ENCODE results near the gene KLK3.

Gene KLK3

DNA sequence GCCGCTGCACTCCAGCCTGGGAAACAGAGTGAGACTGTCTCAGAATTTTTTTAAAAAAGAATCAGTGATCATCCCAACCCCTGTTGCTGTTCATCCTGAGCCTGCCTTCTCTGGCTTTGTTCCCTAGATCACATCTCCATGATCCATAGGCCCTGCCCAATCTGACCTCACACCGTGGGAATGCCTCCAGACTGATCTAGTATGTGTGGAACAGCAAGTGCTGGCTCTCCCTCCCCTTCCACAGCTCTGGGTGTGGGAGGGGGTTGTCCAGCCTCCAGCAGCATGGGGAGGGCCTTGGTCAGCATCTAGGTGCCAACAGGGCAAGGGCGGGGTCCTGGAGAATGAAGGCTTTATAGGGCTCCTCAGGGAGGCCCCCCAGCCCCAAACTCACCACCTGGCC, 18.3 kb downstream of the KLK3 start, which contains the start of gene KLK2:
Gene KLK2, plus strand, starts transcription at position 384 of the 400 bp plus-strand sequence. CDS start 35 bp downstream, outside the sequence.
- H3K27ac ChIP-seq: peak within 1 kb of the TSS; percentile 100
- TF ChIP-seq, protein P1, sequence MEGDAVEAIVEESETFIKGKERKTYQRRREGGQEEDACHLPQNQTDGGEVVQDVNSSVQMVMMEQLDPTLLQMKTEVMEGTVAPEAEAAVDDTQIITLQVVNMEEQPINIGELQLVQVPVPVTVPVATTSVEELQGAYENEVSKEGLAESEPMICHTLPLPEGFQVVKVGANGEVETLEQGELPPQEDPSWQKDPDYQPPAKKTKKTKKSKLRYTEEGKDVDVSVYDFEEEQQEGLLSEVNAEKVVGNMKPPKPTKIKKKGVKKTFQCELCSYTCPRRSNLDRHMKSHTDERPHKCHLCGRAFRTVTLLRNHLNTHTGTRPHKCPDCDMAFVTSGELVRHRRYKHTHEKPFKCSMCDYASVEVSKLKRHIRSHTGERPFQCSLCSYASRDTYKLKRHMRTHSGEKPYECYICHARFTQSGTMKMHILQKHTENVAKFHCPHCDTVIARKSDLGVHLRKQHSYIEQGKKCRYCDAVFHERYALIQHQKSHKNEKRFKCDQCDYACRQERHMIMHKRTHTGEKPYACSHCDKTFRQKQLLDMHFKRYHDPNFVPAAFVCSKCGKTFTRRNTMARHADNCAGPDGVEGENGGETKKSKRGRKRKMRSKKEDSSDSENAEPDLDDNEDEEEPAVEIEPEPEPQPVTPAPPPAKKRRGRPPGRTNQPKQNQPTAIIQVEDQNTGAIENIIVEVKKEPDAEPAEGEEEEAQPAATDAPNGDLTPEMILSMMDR (conservative IDR thresholded peaks at IDR 0.05): no peak

GRCh38 chr19:50874211-50874610, 19.5 kb downstream of the KLK3 start:
- TF ChIP-seq, protein P1 (conservative IDR thresholded peaks at IDR 0.05): no peak
- peak overlapping the region; percentile 100 for H3K27ac ChIP-seq

- H3K27ac ChIP-seq: peak overlapping the region; percentile 100
- TF ChIP-seq, protein P1 (conservative IDR thresholded peaks at IDR 0.05): no peak
Observed at GRCh38 chr19:50875795-50876422, 21.2 kb downstream of the KLK3 start.

- H3K27ac ChIP-seq: peak overlapping the region; percentile 100
- TF ChIP-seq, protein P1 (conservative IDR thresholded peaks at IDR 0.05): no peak
Observed at GRCh38 chr19:50876456-50876855, 21.7 kb downstream of the KLK3 start.

DNA sequence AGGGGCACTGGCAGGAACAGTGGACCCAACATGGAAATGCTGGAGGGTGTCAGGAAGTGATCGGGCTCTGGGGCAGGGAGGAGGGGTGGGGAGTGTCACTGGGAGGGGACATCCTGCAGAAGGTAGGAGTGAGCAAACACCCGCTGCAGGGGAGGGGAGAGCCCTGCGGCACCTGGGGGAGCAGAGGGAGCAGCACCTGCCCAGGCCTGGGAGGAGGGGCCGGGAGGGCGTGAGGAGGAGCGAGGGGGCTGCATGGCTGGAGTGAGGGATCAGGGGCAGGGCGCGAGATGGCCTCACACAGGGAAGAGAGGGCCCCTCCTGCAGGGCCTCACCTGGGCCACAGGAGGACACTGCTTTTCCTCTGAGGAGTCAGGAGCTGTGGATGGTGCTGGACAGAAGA, 22.6 kb downstream of the KLK3 start:
- peak overlapping the region; percentile 100 for H3K27ac ChIP-seq
- TF ChIP-seq, protein P1 (conservative IDR thresholded peaks at IDR 0.05): peak; percentile 27; the same call in 1 of the 2 replicates

DNA sequence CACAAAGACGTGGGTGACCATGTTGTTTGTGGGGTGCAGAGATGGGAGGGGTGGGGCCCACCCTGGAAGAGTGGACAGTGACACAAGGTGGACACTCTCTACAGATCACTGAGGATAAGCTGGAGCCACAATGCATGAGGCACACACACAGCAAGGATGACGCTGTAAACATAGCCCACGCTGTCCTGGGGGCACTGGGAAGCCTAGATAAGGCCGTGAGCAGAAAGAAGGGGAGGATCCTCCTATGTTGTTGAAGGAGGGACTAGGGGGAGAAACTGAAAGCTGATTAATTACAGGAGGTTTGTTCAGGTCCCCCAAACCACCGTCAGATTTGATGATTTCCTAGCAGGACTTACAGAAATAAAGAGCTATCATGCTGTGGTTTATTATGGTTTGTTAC, 24.1 kb downstream of the KLK3 start:
- H3K27ac ChIP-seq: peak overlapping the region; percentile 100
- TF ChIP-seq, protein P1 (conservative IDR thresholded peaks at IDR 0.05): no peak

DNA sequence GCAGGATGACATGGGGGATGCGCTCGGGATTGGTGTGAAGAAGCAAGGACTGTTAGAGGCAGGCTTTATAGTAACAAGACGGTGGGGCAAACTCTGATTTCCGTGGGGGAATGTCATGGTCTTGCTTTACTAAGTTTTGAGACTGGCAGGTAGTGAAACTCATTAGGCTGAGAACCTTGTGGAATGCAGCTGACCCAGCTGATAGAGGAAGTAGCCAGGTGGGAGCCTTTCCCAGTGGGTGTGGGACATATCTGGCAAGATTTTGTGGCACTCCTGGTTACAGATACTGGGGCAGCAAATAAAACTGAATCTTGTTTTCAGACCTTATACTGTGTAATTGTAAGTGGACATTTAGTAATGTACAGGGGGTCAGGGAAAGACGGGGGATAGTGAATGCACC, 25.5 kb downstream of the KLK3 start:
- TF ChIP-seq, protein P1 (conservative IDR thresholded peaks at IDR 0.05): no peak
- H3K27ac ChIP-seq: peak overlapping the region; percentile 100
